Thoracic aorta (tissue), 2 donors: ENCODE data around the gene PEX11B. TPM values are rescaled to one million over a fixed set of nuclear protein-coding genes. Genes with fewer than 3 reads are reported as not detected.

Source experiments
- ATAC-seq: fragments of 150-250 bp; one replicate; pipeline ENCODE4 v1.8.0; 2017; ENCODE audit warnings: low read depth; ENCODE audit not compliant: insufficient number of reproducible peaks, low FRiP score
- DNase-seq: peaks from one replicate; pipeline ENCODE4 v3.0.0-alpha.2; 2020; ENCODE audit warnings: low spot score
- H3K27ac ChIP-seq, 2 donors: fragments of 200-600 bp; sonication (generic); 1 replicate in 1 of 2; 2 replicates in 1 of 2; pipeline ENCODE4 v1.5.1; 2016; ENCODE audit warnings: mild to moderate bottlenecking in 2 of 2, moderate library complexity in 2 of 2
- H3K27me3 ChIP-seq: fragments of 200-600 bp; sonication (generic); replicated peaks from 2 replicates; pipeline ENCODE4 v1.6.0; 2016; ENCODE audit warnings: mild to moderate bottlenecking; ENCODE audit not compliant: insufficient read depth
- H3K36me3 ChIP-seq: fragments of 200-600 bp; sonication (generic); one replicate; pipeline ENCODE4 v1.5.1; 2016
- H3K4me1 ChIP-seq, 2 donors: fragments of 200-600 bp; sonication (generic); 1 replicate in 1 of 2; 2 replicates in 1 of 2; pipeline versions ENCODE4 v1.5.1 to v1.6.0; 2016; ENCODE audit warnings: low read depth in 2 of 2, mild to moderate bottlenecking in 1 of 2; ENCODE audit not compliant: control insufficient read depth in 1 of 2
- H3K4me3 ChIP-seq: fragments of 200-600 bp; sonication (generic); 2 replicates; pipeline ENCODE4 v1.5.1; 2016; ENCODE audit warnings: mild to moderate bottlenecking
- H3K9me3 ChIP-seq: fragments of 200-600 bp; sonication (generic); 2 replicates; pipeline ENCODE4 v1.5.1; 2016
- CTCF ChIP-seq: fragments of 200-600 bp; sonication (generic); IDR thresholded peaks from one replicate; pipeline ENCODE4 v1.5.1; 2019; ENCODE audit warnings: antibody characterized with exemption
- total RNA-seq, 2 donors: library from RNA; depleted of rRNA; stranded (reverse); fragments of >200 nt; gene quantifications; one replicate each; pipeline versions ENCODE4 v1.1.0 to v1.2.3, GENCODE V29; 2016

PEX11B gene
- total RNA-seq, 2 donors from 2014 or later, result 21.7 to 25.3 TPM

DNA sequence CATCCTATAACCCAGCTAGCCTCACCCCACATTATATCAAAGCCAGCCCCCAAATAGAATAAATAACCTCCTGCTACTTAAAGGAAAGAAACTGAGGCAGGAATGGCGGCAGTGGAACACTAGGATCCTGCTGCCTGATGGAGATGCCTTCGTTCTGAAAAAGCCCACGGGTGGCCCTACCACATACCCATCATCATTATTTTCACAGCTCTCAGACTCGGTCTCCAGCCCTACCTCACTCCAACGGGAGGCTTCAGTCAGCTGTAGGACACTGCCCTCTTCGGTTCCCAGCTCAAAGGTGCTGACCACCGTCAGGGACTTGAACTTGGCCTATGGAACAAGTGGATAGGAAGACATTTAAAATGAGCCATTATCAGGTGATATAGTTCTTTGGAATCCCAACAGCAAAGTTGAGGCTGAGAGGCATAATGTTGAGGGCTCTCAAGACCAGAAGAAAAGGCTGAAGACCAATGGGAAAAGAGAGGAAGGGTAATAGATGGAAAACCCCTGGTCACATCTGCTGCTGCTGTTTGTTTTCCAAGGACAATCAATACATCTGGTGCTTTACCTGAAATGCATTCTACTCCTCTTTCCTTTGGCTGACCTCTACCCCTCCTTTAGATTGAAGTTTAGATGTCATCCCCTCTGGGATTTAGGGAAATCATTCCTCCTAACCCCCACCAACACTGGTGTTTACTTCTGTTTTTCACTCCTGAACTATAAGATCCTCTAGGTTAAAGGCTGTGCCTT, 25.0 kb downstream of the PEX11B start:
- H3K4me3 ChIP-seq, result no peak overlapping the region
- peaks cover 22 to 40% of the 10 kb centered on the region in 2 donors for H3K4me1 ChIP-seq
- TF ChIP-seq CTCF, result no peak
- H3K27me3 ChIP-seq, result no peaks in the 10 kb centered on the region
- no peak for DNase-seq
- ATAC-seq, result no peak
- peaks cover 11% of the 10 kb centered on the region for H3K36me3 ChIP-seq
- no peaks in the 10 kb centered on the region for H3K9me3 ChIP-seq
- H3K27ac ChIP-seq, result peak overlapping the region; percentile 97 to 99

GRCh38 chr1:145892486-145893087, 25.9 kb downstream of the PEX11B start:
- no peaks in the 10 kb centered on the region for H3K9me3 ChIP-seq
- no peak for TF ChIP-seq CTCF
- ATAC-seq (no peak), DNase-seq (no peak)
- peak overlapping the region; percentile 39 for H3K4me3 ChIP-seq
- no peaks in the 10 kb centered on the region for H3K27me3 ChIP-seq
- peaks cover 22 to 43% of the 10 kb centered on the region in 2 donors for H3K4me1 ChIP-seq
- peaks cover 7% of the 10 kb centered on the region for H3K36me3 ChIP-seq
- H3K27ac ChIP-seq, result peak overlapping the region; percentile 97 to 99

DNA sequence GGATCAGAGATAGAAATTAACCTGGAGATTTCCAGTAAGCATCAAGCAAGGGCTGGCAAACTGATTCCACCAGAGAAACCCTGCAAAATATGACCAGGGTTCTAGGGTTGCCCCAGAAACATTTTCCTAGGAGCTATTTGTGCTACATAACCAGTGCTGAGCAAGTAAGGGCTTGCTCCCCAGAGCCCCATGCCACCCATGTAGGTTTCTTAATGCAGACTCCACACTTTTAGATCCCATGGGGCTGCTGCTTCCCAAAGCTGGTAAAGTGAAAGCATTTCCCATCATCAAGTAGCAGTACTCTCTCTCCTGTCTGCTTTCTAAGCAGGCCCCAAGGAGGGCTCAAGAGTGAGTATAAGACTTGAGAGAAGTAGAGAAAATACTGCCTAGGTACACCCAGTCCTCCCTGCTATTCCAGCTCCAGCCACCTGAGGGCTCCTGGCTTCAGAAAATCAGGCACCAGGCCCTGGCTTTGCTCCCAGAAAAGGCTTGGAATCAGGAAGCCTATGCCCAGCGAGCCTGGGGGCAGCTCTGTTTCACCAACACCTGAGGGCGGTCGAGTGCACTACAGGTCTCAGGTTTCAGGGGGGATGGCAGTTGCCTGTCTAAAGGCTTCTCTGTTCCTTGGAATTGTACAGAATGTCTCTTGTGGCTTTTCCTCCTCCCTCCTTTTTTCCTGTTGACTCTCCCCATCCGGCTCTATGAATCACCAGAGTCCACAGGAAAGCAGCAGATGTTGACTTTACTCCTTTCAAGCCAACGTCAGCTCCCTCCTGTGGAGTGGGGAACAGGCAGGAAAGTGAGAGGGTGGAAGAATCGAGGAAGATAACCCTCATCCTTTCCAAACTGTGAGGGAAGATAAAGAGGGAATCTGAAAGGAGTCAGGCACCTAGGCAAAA, 26.7 kb downstream of the PEX11B start:
- peaks cover 22 to 49% of the 10 kb centered on the region in 2 donors for H3K4me1 ChIP-seq
- peak overlapping the region; percentile 39 for H3K4me3 ChIP-seq
- no peaks in the 10 kb centered on the region for H3K36me3 ChIP-seq
- peak; percentile 95 for DNase-seq
- ATAC-seq, result peak; percentile 99
- TF ChIP-seq CTCF, result peak; percentile 93
- peak overlapping the region; percentile 97 to 99 for H3K27ac ChIP-seq
- H3K27me3 ChIP-seq, result no peaks in the 10 kb centered on the region
- no peaks in the 10 kb centered on the region for H3K9me3 ChIP-seq

DNA sequence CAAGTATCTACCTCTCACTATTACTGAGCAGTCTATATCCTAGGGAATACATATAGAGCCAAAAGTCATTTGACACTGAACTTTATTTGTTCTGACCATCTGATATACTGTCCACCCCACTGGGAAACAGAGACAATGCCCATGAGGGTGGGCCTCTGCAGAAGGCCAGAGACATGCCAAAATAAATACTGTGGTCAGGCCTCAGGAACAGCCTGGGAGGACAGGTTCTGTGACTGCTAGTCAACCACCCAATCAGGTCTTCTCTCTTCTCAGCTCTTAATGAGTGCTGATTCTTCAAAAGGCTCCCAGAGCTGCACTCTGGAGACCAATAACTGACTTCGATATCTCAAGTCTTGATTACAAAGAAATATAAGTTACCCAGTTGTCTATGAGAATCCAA, 27.4 kb downstream of the PEX11B start:
- Histone ChIP-seq H3K27ac (peak overlapping the region; percentile 84 to 99), H3K27me3 (no peaks in the 10 kb centered on the region), H3K9me3 (no peaks in the 10 kb centered on the region), H3K36me3 (no peaks in the 10 kb centered on the region), H3K4me3 (peak overlapping the region; percentile 39), H3K4me1 (peaks cover 22 to 54% of the 10 kb centered on the region in 2 donors)
- ATAC-seq, result no peak
- no peak for TF ChIP-seq CTCF
- no peak for DNase-seq

GRCh38 chr1:145889722-145890121, 28.8 kb downstream of the PEX11B start:
- Histone ChIP-seq H3K4me3 (no peak overlapping the region), H3K9me3 (no peaks in the 10 kb centered on the region), H3K27ac (peak overlapping the region; percentile 68 to 99), H3K36me3 (no peaks in the 10 kb centered on the region), H3K4me1 (peaks cover 27 to 64% of the 10 kb centered on the region in 2 donors), H3K27me3 (no peaks in the 10 kb centered on the region)
- TF ChIP-seq CTCF, result no peak
- no peak for ATAC-seq
- no peak for DNase-seq
